ENCODE measurements around the gene VWA8. TPM values are rescaled to one million over a fixed set of nuclear protein-coding genes. Genes with fewer than 3 reads are reported as not detected.
"Not testable (repeated sequence)": the region's sequence is repeated elsewhere in the genome, so short reads cannot be mapped to it uniquely, and the experiment has no call there.

The VWA8 gene
- total and polyA plus RNA-seq, 4 donors: 7.1 to 50.3 (median 12.4) TPM

DNA sequence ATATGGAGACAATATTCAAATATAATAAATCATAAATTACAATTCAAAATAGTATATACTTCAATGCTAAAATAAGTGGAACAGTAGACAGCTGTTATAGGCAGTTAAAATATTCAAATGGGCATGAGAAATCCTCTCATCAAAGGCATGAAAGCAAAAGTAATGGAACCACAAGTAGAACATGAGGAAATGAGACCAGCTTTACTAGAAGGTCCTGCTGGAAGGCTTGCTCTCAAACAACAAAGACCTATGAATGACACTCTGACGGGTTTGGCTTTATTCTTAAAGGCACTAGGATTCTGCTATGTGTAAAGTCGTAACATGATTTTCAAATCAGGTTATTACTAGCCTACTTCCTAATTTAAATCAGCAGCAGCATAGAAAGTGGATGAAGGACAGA is 148.1 kb downstream of the VWA8 start:
- TF ChIP-seq RAD21 (IDR thresholded peaks at IDR 0.05): no peak
- no peak for TF ChIP-seq NR2F2 (IDR thresholded peaks at IDR 0.05)
- TF ChIP-seq, protein P1, sequence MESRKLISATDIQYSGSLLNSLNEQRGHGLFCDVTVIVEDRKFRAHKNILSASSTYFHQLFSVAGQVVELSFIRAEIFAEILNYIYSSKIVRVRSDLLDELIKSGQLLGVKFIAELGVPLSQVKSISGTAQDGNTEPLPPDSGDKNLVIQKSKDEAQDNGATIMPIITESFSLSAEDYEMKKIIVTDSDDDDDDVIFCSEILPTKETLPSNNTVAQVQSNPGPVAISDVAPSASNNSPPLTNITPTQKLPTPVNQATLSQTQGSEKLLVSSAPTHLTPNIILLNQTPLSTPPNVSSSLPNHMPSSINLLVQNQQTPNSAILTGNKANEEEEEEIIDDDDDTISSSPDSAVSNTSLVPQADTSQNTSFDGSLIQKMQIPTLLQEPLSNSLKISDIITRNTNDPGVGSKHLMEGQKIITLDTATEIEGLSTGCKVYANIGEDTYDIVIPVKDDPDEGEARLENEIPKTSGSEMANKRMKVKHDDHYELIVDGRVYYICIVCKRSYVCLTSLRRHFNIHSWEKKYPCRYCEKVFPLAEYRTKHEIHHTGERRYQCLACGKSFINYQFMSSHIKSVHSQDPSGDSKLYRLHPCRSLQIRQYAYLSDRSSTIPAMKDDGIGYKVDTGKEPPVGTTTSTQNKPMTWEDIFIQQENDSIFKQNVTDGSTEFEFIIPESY (IDR thresholded peaks at IDR 0.05): no peak
- Histone ChIP-seq H3K4me1 (ENCODE audit: control insufficient read depth in 4 of 4, insufficient read depth in 4 of 4, low read length in 3 of 4) (peaks cover 0 to 9% (median 3%) of the 10 kb centered on the region in 4 donors), H3K9me3 (ENCODE audit: control insufficient read depth in 4 of 4, low read length in 3 of 4) (no peaks in the 10 kb centered on the region), H3K27ac (ENCODE audit: low read depth in 1 of 2, low read length in 2 of 2) (no peak overlapping the region), H3K36me3 (ENCODE audit: control insufficient read depth in 4 of 4, insufficient read depth in 3 of 4, low read depth in 1 of 4, low read length in 3 of 4) (peaks cover 3 to 32% (median 15%) of the 10 kb centered on the region in 4 donors), H3K9ac (ENCODE audit: low read depth in 1 of 2, low read length in 2 of 2) (no peak overlapping the region), H3K4me3 (ENCODE audit: low read depth in 1 of 3, low read length in 3 of 3) (no peak overlapping the region), H3K27me3 (ENCODE audit: control insufficient read depth in 4 of 4, insufficient read depth in 4 of 4, low read length in 3 of 4) (no peaks in the 10 kb centered on the region)
- no peak for DNase-seq (ENCODE audit: low spot score)
- WGBS: 93% methylated on average over 2 of the region's 2 CpGs

DNA sequence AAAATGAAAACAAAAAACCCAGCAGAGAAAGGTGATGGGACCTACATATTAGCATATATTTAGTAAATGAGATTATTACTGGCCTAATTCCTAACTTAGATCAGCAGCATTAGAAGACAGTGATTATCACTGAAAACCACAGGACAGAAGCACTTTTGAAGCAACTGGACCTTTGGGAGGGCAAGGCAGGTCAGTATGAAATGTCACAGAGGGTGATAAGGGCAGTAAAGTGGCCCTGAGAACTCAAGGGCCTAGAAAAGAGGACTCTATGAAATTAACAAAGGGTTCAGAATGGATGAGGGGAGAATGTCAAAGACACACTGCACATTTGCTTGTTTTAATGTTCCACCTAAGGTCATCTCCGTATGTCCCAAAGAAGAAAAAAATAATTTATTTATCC is 148.7 kb downstream of the VWA8 start:
- DNase-seq (ENCODE audit: low spot score): no peak
- no peaks in the 10 kb centered on the region for H3K27me3 ChIP-seq (ENCODE audit: control insufficient read depth in 4 of 4, insufficient read depth in 4 of 4, low read length in 3 of 4)
- no peaks in the 10 kb centered on the region for H3K9me3 ChIP-seq (ENCODE audit: control insufficient read depth in 4 of 4, low read length in 3 of 4)
- peak overlapping the region; percentile 5 to 58 for H3K27ac ChIP-seq (ENCODE audit: low read depth in 1 of 2, low read length in 2 of 2)
- peaks cover 3 to 34% (median 18%) of the 10 kb centered on the region in 4 donors for H3K36me3 ChIP-seq (ENCODE audit: control insufficient read depth in 4 of 4, insufficient read depth in 3 of 4, low read depth in 1 of 4, low read length in 3 of 4)
- H3K9ac ChIP-seq (ENCODE audit: low read depth in 1 of 2, low read length in 2 of 2): no peak overlapping the region
- WGBS: 95% methylated on average over 1 of the region's 1 CpG
- TF ChIP-seq GABPA (IDR thresholded peaks at IDR 0.05 in 1 of 2, conservative IDR thresholded peaks at IDR 0.05 in 1 of 2) (no peak), JUND (IDR thresholded peaks at IDR 0.05) (no peak), YY1 (IDR thresholded peaks at IDR 0.05) (no peak)
- H3K4me1 ChIP-seq (ENCODE audit: control insufficient read depth in 4 of 4, insufficient read depth in 4 of 4, low read length in 3 of 4): peaks cover 0 to 9% (median 3%) of the 10 kb centered on the region in 4 donors
- H3K4me3 ChIP-seq (ENCODE audit: low read depth in 1 of 3, low read length in 3 of 3): no peak overlapping the region

DNA sequence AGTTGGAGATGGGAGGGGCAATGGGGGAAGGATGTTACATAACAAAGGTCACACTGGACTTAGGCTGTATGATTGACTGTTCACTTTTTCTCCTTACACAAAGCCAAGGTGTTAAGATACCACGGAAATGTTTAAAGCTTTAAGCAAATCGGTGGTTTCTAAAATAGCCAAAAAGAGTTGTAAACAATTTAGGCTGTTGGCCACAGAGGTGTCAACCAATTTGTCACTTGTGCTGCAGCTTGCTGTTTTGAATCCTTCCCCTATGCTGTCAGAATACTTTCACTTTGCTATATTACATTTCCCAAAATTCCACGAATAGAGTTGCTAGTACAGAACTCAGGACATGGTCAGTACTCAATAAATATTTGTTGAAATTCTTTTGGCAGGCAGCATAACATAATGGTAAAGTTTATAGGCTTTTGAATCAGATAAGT is 149.3 kb downstream of the VWA8 start:
- Histone ChIP-seq H3K36me3 (ENCODE audit: control insufficient read depth in 4 of 4, insufficient read depth in 3 of 4, low read depth in 1 of 4, low read length in 3 of 4) (peaks cover 3 to 34% (median 18%) of the 10 kb centered on the region in 4 donors), H3K9ac (ENCODE audit: low read depth in 1 of 2, low read length in 2 of 2) (no peak overlapping the region)
- peak; percentile 22 for TF ChIP-seq YY1 (IDR thresholded peaks at IDR 0.05)
- TF ChIP-seq NR2F2 (IDR thresholded peaks at IDR 0.05): no peak
- TF ChIP-seq FOXA1 (IDR thresholded peaks at IDR 0.05): no peak
- no peak for TF ChIP-seq EGR1 (IDR thresholded peaks at IDR 0.05; ENCODE audit: low read depth in 2 of 2)

DNA sequence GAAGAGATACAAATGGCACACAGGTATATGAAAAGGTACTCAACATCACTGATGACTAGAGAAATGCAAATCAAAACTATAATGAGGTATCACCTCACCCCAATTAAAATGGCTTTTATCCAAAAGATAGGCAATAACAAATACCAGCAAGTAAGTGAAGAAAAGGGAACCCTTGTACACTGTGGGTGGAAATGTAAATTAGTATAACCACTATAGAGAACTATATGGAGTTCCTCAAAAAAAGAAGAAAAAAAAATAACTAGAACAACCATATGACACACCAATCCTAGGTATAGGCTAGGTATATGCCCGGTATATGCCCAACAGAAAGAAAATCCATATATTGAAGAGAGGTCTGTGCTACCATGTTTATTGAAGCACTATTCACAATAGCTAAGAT is 150.9 kb downstream of the VWA8 start:
- H3K9me3 ChIP-seq (ENCODE audit: control insufficient read depth in 4 of 4, low read length in 3 of 4): no peaks in the 10 kb centered on the region
- no peak overlapping the region for H3K27ac ChIP-seq (ENCODE audit: low read depth in 1 of 2, low read length in 2 of 2)
- WGBS: 97% methylated on average over 1 of the region's 1 CpG
- no peaks in the 10 kb centered on the region for H3K27me3 ChIP-seq (ENCODE audit: control insufficient read depth in 4 of 4, insufficient read depth in 4 of 4, low read length in 3 of 4)
- H3K4me3 ChIP-seq (ENCODE audit: low read depth in 1 of 3, low read length in 3 of 3): no peak overlapping the region
- TF ChIP-seq, protein P2, sequence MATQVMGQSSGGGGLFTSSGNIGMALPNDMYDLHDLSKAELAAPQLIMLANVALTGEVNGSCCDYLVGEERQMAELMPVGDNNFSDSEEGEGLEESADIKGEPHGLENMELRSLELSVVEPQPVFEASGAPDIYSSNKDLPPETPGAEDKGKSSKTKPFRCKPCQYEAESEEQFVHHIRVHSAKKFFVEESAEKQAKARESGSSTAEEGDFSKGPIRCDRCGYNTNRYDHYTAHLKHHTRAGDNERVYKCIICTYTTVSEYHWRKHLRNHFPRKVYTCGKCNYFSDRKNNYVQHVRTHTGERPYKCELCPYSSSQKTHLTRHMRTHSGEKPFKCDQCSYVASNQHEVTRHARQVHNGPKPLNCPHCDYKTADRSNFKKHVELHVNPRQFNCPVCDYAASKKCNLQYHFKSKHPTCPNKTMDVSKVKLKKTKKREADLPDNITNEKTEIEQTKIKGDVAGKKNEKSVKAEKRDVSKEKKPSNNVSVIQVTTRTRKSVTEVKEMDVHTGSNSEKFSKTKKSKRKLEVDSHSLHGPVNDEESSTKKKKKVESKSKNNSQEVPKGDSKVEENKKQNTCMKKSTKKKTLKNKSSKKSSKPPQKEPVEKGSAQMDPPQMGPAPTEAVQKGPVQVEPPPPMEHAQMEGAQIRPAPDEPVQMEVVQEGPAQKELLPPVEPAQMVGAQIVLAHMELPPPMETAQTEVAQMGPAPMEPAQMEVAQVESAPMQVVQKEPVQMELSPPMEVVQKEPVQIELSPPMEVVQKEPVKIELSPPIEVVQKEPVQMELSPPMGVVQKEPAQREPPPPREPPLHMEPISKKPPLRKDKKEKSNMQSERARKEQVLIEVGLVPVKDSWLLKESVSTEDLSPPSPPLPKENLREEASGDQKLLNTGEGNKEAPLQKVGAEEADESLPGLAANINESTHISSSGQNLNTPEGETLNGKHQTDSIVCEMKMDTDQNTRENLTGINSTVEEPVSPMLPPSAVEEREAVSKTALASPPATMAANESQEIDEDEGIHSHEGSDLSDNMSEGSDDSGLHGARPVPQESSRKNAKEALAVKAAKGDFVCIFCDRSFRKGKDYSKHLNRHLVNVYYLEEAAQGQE (IDR thresholded peaks at IDR 0.05): no peak
- TF ChIP-seq FOXA2 (IDR thresholded peaks at IDR 0.05) (no peak), NR2F2 (IDR thresholded peaks at IDR 0.05) (no peak), HNF4A (conservative IDR thresholded peaks at IDR 0.05) (no peak), GABPA (IDR thresholded peaks at IDR 0.05 in 1 of 2, conservative IDR thresholded peaks at IDR 0.05 in 1 of 2) (no peak)
- no peak overlapping the region for H3K9ac ChIP-seq (ENCODE audit: low read depth in 1 of 2, low read length in 2 of 2)
- DNase-seq (ENCODE audit: low spot score): no peak
- peaks cover 0 to 9% (median 3%) of the 10 kb centered on the region in 4 donors for H3K4me1 ChIP-seq (ENCODE audit: control insufficient read depth in 4 of 4, insufficient read depth in 4 of 4, low read length in 3 of 4)
- peaks cover 1 to 17% (median 11%) of the 10 kb centered on the region in 4 donors for H3K36me3 ChIP-seq (ENCODE audit: control insufficient read depth in 4 of 4, insufficient read depth in 3 of 4, low read depth in 1 of 4, low read length in 3 of 4)

More for the DNA sequence above, 149.3 kb downstream of the VWA8 start:
- H3K9me3 ChIP-seq (ENCODE audit: control insufficient read depth in 4 of 4, low read length in 3 of 4): no peaks in the 10 kb centered on the region
- peaks cover 0 to 9% (median 3%) of the 10 kb centered on the region in 4 donors for H3K4me1 ChIP-seq (ENCODE audit: control insufficient read depth in 4 of 4, insufficient read depth in 4 of 4, low read length in 3 of 4)
- no peak for DNase-seq (ENCODE audit: low spot score)
- WGBS: 18% methylated on average over 3 of the region's 3 CpGs
- no peaks in the 10 kb centered on the region for H3K27me3 ChIP-seq (ENCODE audit: control insufficient read depth in 4 of 4, insufficient read depth in 4 of 4, low read length in 3 of 4)
- H3K27ac ChIP-seq (ENCODE audit: low read depth in 1 of 2, low read length in 2 of 2): peak overlapping the region; percentile 5 to 58
- H3K4me3 ChIP-seq (ENCODE audit: low read depth in 1 of 3, low read length in 3 of 3): peak overlapping the region in 1 of 3 donors; percentile 19

DNA sequence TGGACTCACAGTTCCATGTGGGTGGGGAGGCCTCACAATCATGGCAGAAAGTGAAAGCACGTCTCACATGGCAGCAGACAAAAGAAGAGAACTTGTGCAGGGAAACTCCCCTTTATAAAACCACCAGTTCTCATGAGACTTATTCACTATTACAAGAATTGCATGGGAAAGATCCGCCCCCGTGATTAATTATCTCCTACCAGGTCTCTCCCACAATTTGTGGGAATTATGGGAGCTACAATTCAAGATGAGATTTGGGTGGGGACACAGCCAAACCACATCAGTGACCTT is 157.5 kb downstream of the VWA8 start:
- WGBS: 95% methylated on average over 3 of the region's 3 CpGs
- peaks cover 0 to 16% (median 8%) of the 10 kb centered on the region in 4 donors for H3K36me3 ChIP-seq (ENCODE audit: control insufficient read depth in 4 of 4, insufficient read depth in 3 of 4, low read depth in 1 of 4, low read length in 3 of 4)

More for the DNA sequence above, 157.5 kb downstream of the VWA8 start:
- H3K4me1 ChIP-seq (ENCODE audit: control insufficient read depth in 4 of 4, insufficient read depth in 4 of 4, low read length in 3 of 4); H3K27me3 ChIP-seq (ENCODE audit: control insufficient read depth in 4 of 4, insufficient read depth in 4 of 4, low read length in 3 of 4); DNase-seq (ENCODE audit: low spot score); H3K4me3 ChIP-seq (ENCODE audit: low read depth in 1 of 3, low read length in 3 of 3); H3K9me3 ChIP-seq (ENCODE audit: control insufficient read depth in 4 of 4, low read length in 3 of 4); H3K9ac ChIP-seq (ENCODE audit: low read depth in 1 of 2, low read length in 2 of 2); H3K27ac ChIP-seq (ENCODE audit: low read depth in 1 of 2, low read length in 2 of 2): not testable (repeated sequence)
